ENCODE measurements around the gene POU2AF2. TPM values are rescaled to one million over a fixed set of nuclear protein-coding genes. Genes with fewer than 3 reads are reported as not detected.

POU2AF2 gene
- polyA plus RNA-seq, 1 donor from 2014 or later: not detected

GRCh38 chr11:111335549-111335948, 90.0 kb downstream of the POU2AF2 start:
- Histone ChIP-seq H3K9me3 (ENCODE audit: low read length) (no peaks in the 10 kb centered on the region), H3K9me2 (ENCODE audit: insufficient read depth, low read length) (no peaks in the 10 kb centered on the region), H2AFZ (ENCODE audit: low read depth, low read length) (no peak overlapping the region), H3K79me2 (replicated peaks; ENCODE audit: insufficient read depth, low read length) (no peaks in the 10 kb centered on the region), H4K20me1 (ENCODE audit: insufficient read depth) (no peaks in the 10 kb centered on the region), H3K4me3 (ENCODE audit: low read length) (no peak overlapping the region), H3K36me3 (ENCODE audit: insufficient read depth, low read length) (no peaks in the 10 kb centered on the region), H3K27me3 (ENCODE audit: insufficient read depth, low read depth, low read length) (no peaks in the 10 kb centered on the region), H3K4me2 (ENCODE audit: low read length) (no peak overlapping the region), H3F3A (ENCODE audit: insufficient read depth, low read length, poor library complexity, severe bottlenecking) (no peaks in the 10 kb centered on the region), H3K9ac (ENCODE audit: low read length) (no peak overlapping the region), H3K27ac (ENCODE audit: low read length) (no peak overlapping the region)
- TF ChIP-seq MXI1 (conservative IDR thresholded peaks at IDR 0.05; ENCODE audit: poor library complexity, severe bottlenecking) (no peak), EZH2 (IDR thresholded peaks at IDR 0.05; ENCODE audit: borderline replicate concordance, insufficient read depth, low read length, poor library complexity, severe bottlenecking) (no peak), REST (IDR thresholded peaks at IDR 0.05; ENCODE audit: borderline replicate concordance) (no peak), POLR2AphosphoS5 (IDR thresholded peaks at IDR 0.05) (no peak), SMC3 (conservative IDR thresholded peaks at IDR 0.05; ENCODE audit: poor library complexity) (no peak), TAF1 (IDR thresholded peaks at IDR 0.05; ENCODE audit: low read depth) (no peak), RAD21 (conservative IDR thresholded peaks at IDR 0.05) (no peak), EP300 (conservative IDR thresholded peaks at IDR 0.05; ENCODE audit: poor library complexity, severe bottlenecking) (no peak)
- TF ChIP-seq, protein P1, sequence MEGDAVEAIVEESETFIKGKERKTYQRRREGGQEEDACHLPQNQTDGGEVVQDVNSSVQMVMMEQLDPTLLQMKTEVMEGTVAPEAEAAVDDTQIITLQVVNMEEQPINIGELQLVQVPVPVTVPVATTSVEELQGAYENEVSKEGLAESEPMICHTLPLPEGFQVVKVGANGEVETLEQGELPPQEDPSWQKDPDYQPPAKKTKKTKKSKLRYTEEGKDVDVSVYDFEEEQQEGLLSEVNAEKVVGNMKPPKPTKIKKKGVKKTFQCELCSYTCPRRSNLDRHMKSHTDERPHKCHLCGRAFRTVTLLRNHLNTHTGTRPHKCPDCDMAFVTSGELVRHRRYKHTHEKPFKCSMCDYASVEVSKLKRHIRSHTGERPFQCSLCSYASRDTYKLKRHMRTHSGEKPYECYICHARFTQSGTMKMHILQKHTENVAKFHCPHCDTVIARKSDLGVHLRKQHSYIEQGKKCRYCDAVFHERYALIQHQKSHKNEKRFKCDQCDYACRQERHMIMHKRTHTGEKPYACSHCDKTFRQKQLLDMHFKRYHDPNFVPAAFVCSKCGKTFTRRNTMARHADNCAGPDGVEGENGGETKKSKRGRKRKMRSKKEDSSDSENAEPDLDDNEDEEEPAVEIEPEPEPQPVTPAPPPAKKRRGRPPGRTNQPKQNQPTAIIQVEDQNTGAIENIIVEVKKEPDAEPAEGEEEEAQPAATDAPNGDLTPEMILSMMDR (IDR thresholded peaks at IDR 0.05; ENCODE audit: poor library complexity, severe bottlenecking): no peak

Other genes with a start within 250 kb of the POU2AF2 start
- not detected in 2 replicates for gene POU2AF3, start 52.8 kb downstream of the POU2AF2 start, polyA plus RNA-seq
- not detected in 2 replicates for gene POU2AF1, start 133.6 kb downstream of the POU2AF2 start, polyA plus RNA-seq